GM23338 (cell line): ENCODE data around the gene ANKRD11. TPM values are rescaled to one million over a fixed set of nuclear protein-coding genes. Genes with fewer than 3 reads are reported as not detected.

Source experiments
- ATAC-seq: fragments of 200-7000 bp; cut with Tn5 transposase; 3 replicates; pipeline ENCODE4 v1.9.1; 2020
- DNase-seq: peaks from one replicate; pipeline ENCODE4 v3.0.0-alpha.2; 2015; ENCODE audit warnings: low spot score
- H2AFZ ChIP-seq: fragments of 200-600 bp; sonication (generic); 2 replicates; pipeline ENCODE4 v1.8.0; 2016; ENCODE audit warnings: antibody characterized with exemption, mild to moderate bottlenecking, moderate library complexity
- H3F3A ChIP-seq: fragments of 200-600 bp; sonication (generic); replicated peaks from 2 replicates; pipeline ENCODE4 v1.8.0; 2017; ENCODE audit warnings: antibody characterized with exemption, mixed run types, low read depth
- H3K27ac ChIP-seq: fragments of 200-600 bp; sonication (generic); 2 replicates; pipeline ENCODE4 v1.6.1; 2016; ENCODE audit warnings: low read depth
- H3K27me3 ChIP-seq: fragments of 200-600 bp; sonication (generic); 2 replicates; pipeline ENCODE4 v1.8.0; 2016; ENCODE audit warnings: mild to moderate bottlenecking, mixed run types, moderate library complexity; ENCODE audit not compliant: insufficient read depth
- H3K36me3 ChIP-seq: fragments of 200-600 bp; sonication (generic); 2 replicates; pipeline ENCODE4 v1.8.0; 2016; ENCODE audit warnings: mild to moderate bottlenecking; ENCODE audit not compliant: insufficient read depth
- H3K4me1 ChIP-seq: fragments of 200-600 bp; sonication (generic); 2 replicates; pipeline ENCODE4 v1.8.0; 2016; ENCODE audit warnings: mild to moderate bottlenecking, moderate library complexity; ENCODE audit not compliant: insufficient read depth
- H3K4me2 ChIP-seq: fragments of 200-600 bp; sonication (generic); 2 replicates; pipeline ENCODE4 v1.7.1; 2017; ENCODE audit warnings: mixed run types
- H3K4me3 ChIP-seq: fragments of 200-600 bp; sonication (generic); 2 replicates; pipeline ENCODE4 v1.6.1; 2016; ENCODE audit warnings: mixed run types
- H3K79me2 ChIP-seq: fragments of 200-600 bp; sonication (generic); replicated peaks from 2 replicates; pipeline ENCODE4 v1.8.0; 2017; ENCODE audit warnings: mild to moderate bottlenecking; ENCODE audit not compliant: insufficient read depth
- H3K9me2 ChIP-seq: fragments of 200-600 bp; sonication (generic); 2 replicates; pipeline ENCODE4 v1.8.0; 2017; ENCODE audit not compliant: insufficient read depth
- H4K20me1 ChIP-seq: fragments of 200-600 bp; sonication (generic); replicated peaks from 2 replicates; pipeline ENCODE4 v1.8.0; 2017; ENCODE audit warnings: mild to moderate bottlenecking; ENCODE audit not compliant: insufficient read depth
- H3K27ac Mint-ChIP-seq: 2 replicates; pipeline ENCODE4 v1.8.0; 2020; ENCODE audit warnings: inconsistent platforms, mild to moderate bottlenecking, moderate library complexity, mixed read lengths
- H3K27me3 Mint-ChIP-seq: 3 replicates; pipeline ENCODE4 v1.8.0; 2022; ENCODE audit warnings: low read depth, mild to moderate bottlenecking, moderate library complexity, mixed read lengths, inconsistent platforms; ENCODE audit not compliant: insufficient read depth, poor library complexity
- H3K36me3 Mint-ChIP-seq: 3 replicates; pipeline ENCODE4 v1.8.0; 2021; ENCODE audit warnings: low read depth, mild to moderate bottlenecking, inconsistent platforms, moderate library complexity, mixed read lengths
- H3K4me1 Mint-ChIP-seq: 3 replicates; pipeline ENCODE4 v1.8.0; 2020; ENCODE audit warnings: mild to moderate bottlenecking, inconsistent platforms, mixed read lengths
- H3K4me3 Mint-ChIP-seq: 3 replicates; pipeline ENCODE4 v1.8.0; 2021; ENCODE audit warnings: moderate library complexity, mild to moderate bottlenecking, inconsistent platforms, mixed read lengths
- H3K9me3 Mint-ChIP-seq: 3 replicates; pipeline ENCODE4 v1.8.0; 2020; ENCODE audit warnings: moderate library complexity, mild to moderate bottlenecking, inconsistent platforms, mixed read lengths
- CREB1 ChIP-seq: fragments of 250-450 bp; sonication (Bioruptor Pico); IDR thresholded peaks from 2 replicates; pipeline ENCODE4 v1.5.0; 2020; ENCODE audit warnings: low read depth, mild to moderate bottlenecking, moderate library complexity
- ETS1 ChIP-seq: IDR thresholded peaks from 2 replicates; pipeline ENCODE4 v1.6.1; 2016; ENCODE audit warnings: antibody characterized with exemption
- EZH2 ChIP-seq: fragments of 200-600 bp; sonication (generic); IDR thresholded peaks from one replicate; pipeline ENCODE4 v1.8.0; 2017; ENCODE audit warnings: antibody characterized with exemption, mild to moderate bottlenecking, low read depth; ENCODE audit not compliant: unreplicated experiment
- EZH2phosphoT487 ChIP-seq: fragments of 200-600 bp; sonication (generic); IDR thresholded peaks from one replicate; pipeline ENCODE4 v1.8.1; 2018; ENCODE audit warnings: antibody characterized with exemption; ENCODE audit not compliant: unreplicated experiment
- JUNB ChIP-seq: IDR thresholded peaks from one replicate; pipeline ENCODE4 v1.6.1; 2016; ENCODE audit warnings: antibody characterized with exemption; ENCODE audit not compliant: unreplicated experiment
- NANOG ChIP-seq: IDR thresholded peaks from 2 replicates; pipeline ENCODE4 v1.6.1; 2016; ENCODE audit warnings: antibody characterized with exemption, borderline replicate concordance
- POLR2AphosphoS5 ChIP-seq: IDR thresholded peaks from 2 replicates; pipeline ENCODE4 v1.6.1; 2016; ENCODE audit warnings: antibody characterized with exemption, low read depth
- STAT1 ChIP-seq: IDR thresholded peaks from one replicate; pipeline ENCODE4 v1.6.1; 2016; ENCODE audit warnings: antibody characterized with exemption; ENCODE audit not compliant: unreplicated experiment
- ZNF114 ChIP-seq: fragments of 250-450 bp; sonication (Bioruptor Pico); IDR thresholded peaks from 2 replicates; pipeline ENCODE4 v1.5.0; 2020; ENCODE audit warnings: mild to moderate bottlenecking, moderate library complexity
- ZNF331 ChIP-seq: fragments of 250-450 bp; sonication (Bioruptor Pico); IDR thresholded peaks from 2 replicates; pipeline ENCODE4 v1.5.0; 2020; ENCODE audit warnings: low read depth, mild to moderate bottlenecking, moderate library complexity
- ZNF462 ChIP-seq: fragments of 250-450 bp; sonication (Bioruptor Pico); IDR thresholded peaks from 2 replicates; pipeline ENCODE4 v1.5.0; 2020; ENCODE audit warnings: mild to moderate bottlenecking, moderate library complexity
- polyA plus RNA-seq: library from polyadenylated mRNA; unstranded; fragments of >200 nt; fragmentation: Nextera tagmentation; extraction: Ambion mirVana; gene quantifications from 2 replicates; pipeline ENCODE4 v1.2.1, GENCODE V29; 2016
- total RNA-seq: library from RNA; depleted of rRNA; stranded (reverse); fragments of >200 nt; shearing (Covaris generic); gene quantifications from 2 replicates; pipeline ENCODE4 v1.2.3, GENCODE V29; 2014

The ANKRD11 gene
- total and polyA plus RNA-seq, 2 experiments from 2014 or later = 130 to 159 TPM

DNA sequence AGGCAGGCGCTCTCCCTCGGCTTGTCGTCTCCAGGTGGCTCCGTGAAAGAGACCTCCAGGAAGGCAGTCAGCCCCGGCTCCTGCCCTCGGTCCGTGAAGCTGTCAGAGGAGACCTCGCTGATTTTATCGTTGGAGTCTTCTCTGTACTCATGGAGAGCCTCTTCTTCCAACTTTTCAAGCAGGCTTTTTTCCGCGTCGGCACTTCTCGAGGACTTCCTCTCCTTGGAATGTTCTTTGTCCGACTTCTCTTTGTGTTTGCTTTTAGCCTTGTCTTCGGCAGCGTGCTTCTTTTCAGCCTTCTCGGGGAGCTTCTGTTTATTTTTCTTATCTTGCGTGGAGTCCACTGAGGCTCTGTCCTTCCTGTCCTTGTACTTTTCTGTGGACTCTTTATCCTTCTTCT, 207.8 kb downstream of the ANKRD11 start (continued):
- TF ChIP-seq ZNF114 (no peak), ZNF331 (CRISPR knock-in tag) (no peak), NANOG (no peak), EZH2 (no peak)

DNA sequence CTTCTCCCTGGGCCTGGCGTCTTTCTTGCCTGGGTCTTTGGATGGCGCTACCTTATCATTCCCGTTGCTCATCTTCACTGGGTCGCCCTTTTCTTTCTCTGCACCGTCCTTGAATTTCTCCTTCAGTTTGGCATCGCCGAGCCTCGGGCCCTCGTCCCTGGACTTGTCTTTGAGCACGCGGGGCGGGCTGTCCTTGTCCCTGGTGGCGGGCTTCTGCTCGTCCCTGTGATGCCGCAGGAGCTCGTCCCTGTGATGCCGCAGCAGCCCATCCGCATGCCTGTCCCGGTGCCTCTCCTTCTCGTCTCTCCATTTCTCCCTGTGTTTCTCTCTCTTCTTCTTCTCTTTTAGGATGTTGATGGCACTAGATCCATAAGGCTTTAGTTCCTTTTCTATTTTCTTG, 208.5 kb downstream of the ANKRD11 start:
- H3K4me1 ChIP-seq = no peaks in the 10 kb centered on the region
- H3K27ac Mint-ChIP-seq = no peak overlapping the region
- peaks cover 14% of the 10 kb centered on the region; the same call in 1 of the 2 replicates for H3F3A ChIP-seq
- peaks cover 25% of the 10 kb centered on the region; the same call in 1 of the 2 replicates for H3K36me3 ChIP-seq
- H3K9me2 ChIP-seq = no peaks in the 10 kb centered on the region
- ATAC-seq = no peak
- TF ChIP-seq CREB1 (no peak), STAT1 (no peak), ETS1 (no peak), EZH2 (no peak)
- no peaks in the 10 kb centered on the region for H3K9me3 Mint-ChIP-seq
- no peak for DNase-seq
- H3K4me1 Mint-ChIP-seq = no peaks in the 10 kb centered on the region; the same call in 2 of the 3 replicates
- no peak overlapping the region for H3K4me2 ChIP-seq
- peaks cover 5% of the 10 kb centered on the region; the same call in 1 of the 2 replicates for H3K79me2 ChIP-seq
- H3K4me3 Mint-ChIP-seq = no peak overlapping the region
- H3K27me3 ChIP-seq = no peaks in the 10 kb centered on the region
- H4K20me1 ChIP-seq = peaks cover 11% of the 10 kb centered on the region
- no peak overlapping the region for H3K4me3 ChIP-seq
- H2AFZ ChIP-seq = no peak overlapping the region
- peaks cover 19% of the 10 kb centered on the region for H3K36me3 Mint-ChIP-seq
- H3K27ac ChIP-seq = no peak overlapping the region
- H3K27me3 Mint-ChIP-seq = peaks cover 9% of the 10 kb centered on the region

GRCh38 chr16:89281189-89281577, 209.2 kb downstream of the ANKRD11 start:
- no peaks in the 10 kb centered on the region for H3K27me3 ChIP-seq
- no peak for ATAC-seq
- no peak overlapping the region for H3K4me2 ChIP-seq
- H3K27ac ChIP-seq = no peak overlapping the region
- DNase-seq = no peak
- peaks cover 11% of the 10 kb centered on the region for H4K20me1 ChIP-seq
- H2AFZ ChIP-seq = no peak overlapping the region
- Mint-ChIP-seq H3K27ac (no peak overlapping the region), H3K36me3 (peaks cover 17% of the 10 kb centered on the region), H3K9me3 (no peaks in the 10 kb centered on the region), H3K4me1 (no peaks in the 10 kb centered on the region; the same call in 2 of the 3 replicates), H3K27me3 (peaks cover 10% of the 10 kb centered on the region), H3K4me3 (no peak overlapping the region)
- no peaks in the 10 kb centered on the region for H3K9me2 ChIP-seq
- H3K4me1 ChIP-seq = no peaks in the 10 kb centered on the region
- H3F3A ChIP-seq = peaks cover 12% of the 10 kb centered on the region; the same call in 1 of the 2 replicates
- no peak overlapping the region for H3K4me3 ChIP-seq
- peaks cover 5% of the 10 kb centered on the region; the same call in 1 of the 2 replicates for H3K79me2 ChIP-seq
- H3K36me3 ChIP-seq = peaks cover 18% of the 10 kb centered on the region; the same call in 1 of the 2 replicates
- TF ChIP-seq EZH2phosphoT487 (no peak), POLR2AphosphoS5 (no peak), NANOG (no peak), JUNB (no peak), STAT1 (no peak), EZH2 (no peak), ZNF462 (CRISPR knock-in tag) (no peak), ZNF331 (CRISPR knock-in tag) (no peak)
